ENCODE data around the gene INTS6.

The INTS6 gene

GRCh38 chr13:51478418-51479198 is 25.8 kb upstream of the INTS6 start:
- no peak overlapping the region for H4K91ac ChIP-seq (ENCODE audit: low read length)
- H4K8ac ChIP-seq (ENCODE audit: low read length): no peak overlapping the region
- no peak overlapping the region for H3K14ac ChIP-seq (ENCODE audit: low read length in 2 of 2)
- no peak overlapping the region for H3K4me3 ChIP-seq (ENCODE audit: insufficient read depth in 1 of 2, low read depth in 1 of 2, low read length in 2 of 2)
- H3K27ac ChIP-seq (ENCODE audit: low read length, poor library complexity, severe bottlenecking): no peak overlapping the region
- no peaks in the 10 kb centered on the region for H3K79me1 ChIP-seq (replicated peaks; ENCODE audit: low read length, poor library complexity, severe bottlenecking)
- H2BK5ac ChIP-seq (ENCODE audit: low read depth, low read length, poor library complexity, severe bottlenecking): no peak overlapping the region
- H3K4me1 ChIP-seq (ENCODE audit: control insufficient read depth, insufficient read depth, low read depth, low read length): no peaks in the 10 kb centered on the region
- no peaks in the 10 kb centered on the region for H3K9me3 ChIP-seq (ENCODE audit: control insufficient read depth, low read length)
- H3K18ac ChIP-seq (ENCODE audit: low read depth in 1 of 2, low read length in 2 of 2): no peak overlapping the region
- H3K23ac ChIP-seq (ENCODE audit: low read length in 2 of 2): no peak overlapping the region
- H3K4me2 ChIP-seq (ENCODE audit: low read length, poor library complexity, severe bottlenecking): no peak overlapping the region
- H3K27me3 ChIP-seq (ENCODE audit: control insufficient read depth in 1 of 2, insufficient read depth in 1 of 2, low read length in 2 of 2): no peaks in the 10 kb centered on the region
- H2BK120ac ChIP-seq (ENCODE audit: low read depth, low read length): no peak overlapping the region
- H2AFZ ChIP-seq (ENCODE audit: low read depth, low read length): no peak overlapping the region
- no peak overlapping the region for H2AK5ac ChIP-seq (ENCODE audit: low read length, severe bottlenecking)
- no peak overlapping the region for H2BK15ac ChIP-seq (ENCODE audit: low read depth, poor library complexity, severe bottlenecking)
- no peak overlapping the region for H3K4ac ChIP-seq (ENCODE audit: low read depth in 1 of 2, low read length in 2 of 2)
- no peak overlapping the region for H2BK12ac ChIP-seq (ENCODE audit: low read length in 2 of 2)
- H3K9ac ChIP-seq (ENCODE audit: low read length): no peak overlapping the region
- WGBS: over 99% methylated on average over 6 of the region's 8 CpGs
- H3K36me3 ChIP-seq (ENCODE audit: control insufficient read depth in 1 of 2, insufficient read depth in 2 of 2, low read depth in 1 of 2, low read length in 2 of 2): no peaks in the 10 kb centered on the region
- no peak for DNase-seq

GRCh38 chr13:51477653-51478324 is 25.0 kb upstream of the INTS6 start:
- H2AK5ac ChIP-seq (ENCODE audit: low read length, severe bottlenecking): no peak overlapping the region
- H3K4ac ChIP-seq (ENCODE audit: low read depth in 1 of 2, low read length in 2 of 2): no peak overlapping the region
- H3K14ac ChIP-seq (ENCODE audit: low read length in 2 of 2): no peak overlapping the region
- no peaks in the 10 kb centered on the region for H3K9me3 ChIP-seq (ENCODE audit: control insufficient read depth, low read length)
- no peak for DNase-seq
- no peak overlapping the region for H3K18ac ChIP-seq (ENCODE audit: low read depth in 1 of 2, low read length in 2 of 2)
- no peak overlapping the region for H3K4me2 ChIP-seq (ENCODE audit: low read length, poor library complexity, severe bottlenecking)
- H2AFZ ChIP-seq (ENCODE audit: low read depth, low read length): no peak overlapping the region
- H3K23ac ChIP-seq (ENCODE audit: low read length in 2 of 2): no peak overlapping the region
- H3K9ac ChIP-seq (ENCODE audit: low read length): no peak overlapping the region
- no peaks in the 10 kb centered on the region for H3K79me1 ChIP-seq (replicated peaks; ENCODE audit: low read length, poor library complexity, severe bottlenecking)
- no peak overlapping the region for H2BK12ac ChIP-seq (ENCODE audit: low read length in 2 of 2)
- H2BK15ac ChIP-seq (ENCODE audit: low read depth, poor library complexity, severe bottlenecking): no peak overlapping the region
- no peak overlapping the region for H2BK5ac ChIP-seq (ENCODE audit: low read depth, low read length, poor library complexity, severe bottlenecking)
- no peak overlapping the region for H3K27ac ChIP-seq (ENCODE audit: low read length, poor library complexity, severe bottlenecking)
- H4K91ac ChIP-seq (ENCODE audit: low read length): no peak overlapping the region
- no peak overlapping the region for H3K4me3 ChIP-seq (ENCODE audit: insufficient read depth in 1 of 2, low read depth in 1 of 2, low read length in 2 of 2)
- no peak overlapping the region for H4K8ac ChIP-seq (ENCODE audit: low read length)
- H2BK120ac ChIP-seq (ENCODE audit: low read depth, low read length): no peak overlapping the region
- H3K27me3 ChIP-seq (ENCODE audit: control insufficient read depth in 1 of 2, insufficient read depth in 1 of 2, low read length in 2 of 2): no peaks in the 10 kb centered on the region
- no peaks in the 10 kb centered on the region for H3K4me1 ChIP-seq (ENCODE audit: control insufficient read depth, insufficient read depth, low read depth, low read length)
- H3K36me3 ChIP-seq (ENCODE audit: control insufficient read depth in 1 of 2, insufficient read depth in 2 of 2, low read depth in 1 of 2, low read length in 2 of 2): no peaks in the 10 kb centered on the region
- WGBS: 100% methylated on average over 1 of the region's 2 CpGs

GRCh38 chr13:51477149-51477548 is 24.3 kb upstream of the INTS6 start:
- Histone ChIP-seq H3K27ac (ENCODE audit: low read length, poor library complexity, severe bottlenecking) (no peak overlapping the region), H2AFZ (ENCODE audit: low read depth, low read length) (no peak overlapping the region)
- WGBS: 83% methylated on average over 1 of the region's 3 CpGs

GRCh38 chr13:51475727-51476501 is 23.1 kb upstream of the INTS6 start:
- DNase-seq: no peak
- H3K23ac ChIP-seq (ENCODE audit: low read length in 2 of 2): no peak overlapping the region

More at GRCh38 chr13:51477149-51477548, 24.3 kb upstream of the INTS6 start:
- H3K18ac ChIP-seq (ENCODE audit: low read depth in 1 of 2, low read length in 2 of 2): no peak overlapping the region
- H3K36me3 ChIP-seq (ENCODE audit: control insufficient read depth in 1 of 2, insufficient read depth in 2 of 2, low read depth in 1 of 2, low read length in 2 of 2): no peaks in the 10 kb centered on the region
- no peaks in the 10 kb centered on the region for H3K27me3 ChIP-seq (ENCODE audit: control insufficient read depth in 1 of 2, insufficient read depth in 1 of 2, low read length in 2 of 2)
- H3K4ac ChIP-seq (ENCODE audit: low read depth in 1 of 2, low read length in 2 of 2): no peak overlapping the region
- H2BK12ac ChIP-seq (ENCODE audit: low read length in 2 of 2): no peak overlapping the region
- DNase-seq: no peak
- H3K14ac ChIP-seq (ENCODE audit: low read length in 2 of 2): no peak overlapping the region
- H4K91ac ChIP-seq (ENCODE audit: low read length): no peak overlapping the region
- H3K4me2 ChIP-seq (ENCODE audit: low read length, poor library complexity, severe bottlenecking): no peak overlapping the region
- H2BK5ac ChIP-seq (ENCODE audit: low read depth, low read length, poor library complexity, severe bottlenecking): no peak overlapping the region
- H3K9ac ChIP-seq (ENCODE audit: low read length): no peak overlapping the region
- no peak overlapping the region for H4K8ac ChIP-seq (ENCODE audit: low read length)
- no peak overlapping the region for H3K23ac ChIP-seq (ENCODE audit: low read length in 2 of 2)
- no peaks in the 10 kb centered on the region for H3K79me1 ChIP-seq (replicated peaks; ENCODE audit: low read length, poor library complexity, severe bottlenecking)
- no peaks in the 10 kb centered on the region for H3K4me1 ChIP-seq (ENCODE audit: control insufficient read depth, insufficient read depth, low read depth, low read length)
- H2BK15ac ChIP-seq (ENCODE audit: low read depth, poor library complexity, severe bottlenecking): no peak overlapping the region
- no peak overlapping the region for H2AK5ac ChIP-seq (ENCODE audit: low read length, severe bottlenecking)
- no peak overlapping the region for H3K4me3 ChIP-seq (ENCODE audit: insufficient read depth in 1 of 2, low read depth in 1 of 2, low read length in 2 of 2)
- H2BK120ac ChIP-seq (ENCODE audit: low read depth, low read length): no peak overlapping the region
- H3K9me3 ChIP-seq (ENCODE audit: control insufficient read depth, low read length): no peaks in the 10 kb centered on the region

More at GRCh38 chr13:51475727-51476501, 23.1 kb upstream of the INTS6 start:
- H3K27ac ChIP-seq (ENCODE audit: low read length, poor library complexity, severe bottlenecking): no peak overlapping the region
- no peak overlapping the region for H3K4me3 ChIP-seq (ENCODE audit: insufficient read depth in 1 of 2, low read depth in 1 of 2, low read length in 2 of 2)
- no peak overlapping the region for H2BK120ac ChIP-seq (ENCODE audit: low read depth, low read length)
- H2AFZ ChIP-seq (ENCODE audit: low read depth, low read length): no peak overlapping the region
- H4K8ac ChIP-seq (ENCODE audit: low read length): no peak overlapping the region
- H3K14ac ChIP-seq (ENCODE audit: low read length in 2 of 2): no peak overlapping the region
- H3K9ac ChIP-seq (ENCODE audit: low read length): peak overlapping the region; percentile 13
- H3K36me3 ChIP-seq (ENCODE audit: control insufficient read depth in 1 of 2, insufficient read depth in 2 of 2, low read depth in 1 of 2, low read length in 2 of 2): no peaks in the 10 kb centered on the region
- H2BK15ac ChIP-seq (ENCODE audit: low read depth, poor library complexity, severe bottlenecking): no peak overlapping the region
- no peak overlapping the region for H3K18ac ChIP-seq (ENCODE audit: low read depth in 1 of 2, low read length in 2 of 2)
- H3K4ac ChIP-seq (ENCODE audit: low read depth in 1 of 2, low read length in 2 of 2): no peak overlapping the region
- H3K9me3 ChIP-seq (ENCODE audit: control insufficient read depth, low read length): no peaks in the 10 kb centered on the region
- no peak overlapping the region for H2BK5ac ChIP-seq (ENCODE audit: low read depth, low read length, poor library complexity, severe bottlenecking)
- H4K91ac ChIP-seq (ENCODE audit: low read length): no peak overlapping the region
- H3K79me1 ChIP-seq (replicated peaks; ENCODE audit: low read length, poor library complexity, severe bottlenecking): no peaks in the 10 kb centered on the region
- no peak overlapping the region for H2BK12ac ChIP-seq (ENCODE audit: low read length in 2 of 2)
- whole genome bisulfite sequencing: 88% methylated on average over 1 of the region's 2 CpGs
- H3K4me1 ChIP-seq (ENCODE audit: control insufficient read depth, insufficient read depth, low read depth, low read length): no peaks in the 10 kb centered on the region
- H3K4me2 ChIP-seq (ENCODE audit: low read length, poor library complexity, severe bottlenecking): no peak overlapping the region
- no peaks in the 10 kb centered on the region for H3K27me3 ChIP-seq (ENCODE audit: control insufficient read depth in 1 of 2, insufficient read depth in 1 of 2, low read length in 2 of 2)
- H2AK5ac ChIP-seq (ENCODE audit: low read length, severe bottlenecking): no peak overlapping the region

Data from mesenchymal stem cell (in vitro differentiated cells and primary cell).